Measurements from ENCODE around the gene FILIP1L.

The FILIP1L gene

DNA sequence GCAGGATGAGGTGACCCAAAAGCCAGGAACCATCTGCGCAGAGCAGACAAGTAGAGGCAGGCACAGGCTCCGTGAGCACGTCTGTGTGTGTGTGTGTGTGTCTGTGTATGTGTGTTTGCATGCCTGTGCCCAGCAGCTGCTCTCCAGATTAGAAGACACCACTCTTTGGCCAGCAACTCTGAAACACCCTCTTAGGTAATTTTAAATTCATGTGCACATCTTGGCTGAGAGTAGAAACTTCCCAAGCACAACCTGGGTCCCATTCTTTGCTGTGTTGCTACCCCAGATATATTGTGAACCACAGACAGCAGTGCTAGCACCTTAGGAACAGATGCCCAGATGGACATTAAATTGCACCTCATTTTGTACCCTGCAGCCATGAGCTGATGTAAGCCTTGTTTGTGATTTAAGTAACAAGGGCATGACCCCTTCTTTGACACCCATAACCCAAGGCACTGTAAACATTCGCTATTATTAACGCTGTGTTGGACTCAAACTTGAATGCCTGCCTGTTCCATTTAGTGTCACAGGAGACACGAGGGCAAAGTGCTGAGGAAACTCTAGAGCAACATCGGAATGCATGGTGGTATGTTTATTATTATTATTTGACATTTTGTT lies at the start of gene FILIP1L:
Gene FILIP1L, minus strand, starts transcription at position 89 of the 618 bp plus-strand sequence.
- DNase-seq (ENCODE audit: low read depth) = no peak

DNA sequence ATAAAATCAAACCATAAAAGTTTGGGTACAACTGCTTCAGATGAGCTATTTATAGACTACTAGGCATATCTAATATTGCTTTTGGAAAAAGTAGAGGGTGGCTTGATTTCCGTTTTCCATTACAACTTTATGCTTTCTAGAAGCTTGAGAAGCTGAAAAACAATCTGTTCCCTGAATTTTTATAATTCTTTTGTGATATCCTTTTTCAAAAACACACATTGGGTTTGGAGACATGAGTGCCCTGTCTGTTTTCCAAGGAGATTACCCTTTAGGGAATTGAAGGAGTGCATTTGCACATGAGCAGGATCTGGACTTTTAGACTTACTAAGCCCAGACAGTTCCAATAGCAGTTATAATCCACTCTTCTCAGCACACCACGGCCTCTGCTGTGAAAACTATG lies 49.5 kb upstream of the FILIP1L start:
- no peak for DNase-seq (ENCODE audit: low read depth)

DNA sequence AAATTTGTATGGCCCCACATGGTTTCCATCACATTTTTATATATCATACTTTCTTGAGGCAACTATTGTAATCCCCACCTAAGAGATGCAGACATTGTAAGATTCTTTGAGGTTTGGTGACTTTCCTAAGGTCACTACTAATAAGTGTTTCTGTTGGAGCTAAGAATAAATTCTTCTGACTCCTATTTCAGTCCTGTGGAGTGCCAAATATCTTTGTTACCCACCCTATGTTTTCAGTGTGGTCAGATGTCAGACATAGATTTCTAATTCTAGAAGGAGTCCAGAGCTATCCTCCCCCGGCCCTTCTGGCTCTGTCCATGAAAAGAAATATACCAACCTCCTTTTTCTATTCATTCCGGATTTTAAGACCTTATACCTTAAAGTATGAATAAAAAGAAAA lies 46.2 kb upstream of the FILIP1L start:
- DNase-seq (ENCODE audit: low read depth) = no peak

DNA sequence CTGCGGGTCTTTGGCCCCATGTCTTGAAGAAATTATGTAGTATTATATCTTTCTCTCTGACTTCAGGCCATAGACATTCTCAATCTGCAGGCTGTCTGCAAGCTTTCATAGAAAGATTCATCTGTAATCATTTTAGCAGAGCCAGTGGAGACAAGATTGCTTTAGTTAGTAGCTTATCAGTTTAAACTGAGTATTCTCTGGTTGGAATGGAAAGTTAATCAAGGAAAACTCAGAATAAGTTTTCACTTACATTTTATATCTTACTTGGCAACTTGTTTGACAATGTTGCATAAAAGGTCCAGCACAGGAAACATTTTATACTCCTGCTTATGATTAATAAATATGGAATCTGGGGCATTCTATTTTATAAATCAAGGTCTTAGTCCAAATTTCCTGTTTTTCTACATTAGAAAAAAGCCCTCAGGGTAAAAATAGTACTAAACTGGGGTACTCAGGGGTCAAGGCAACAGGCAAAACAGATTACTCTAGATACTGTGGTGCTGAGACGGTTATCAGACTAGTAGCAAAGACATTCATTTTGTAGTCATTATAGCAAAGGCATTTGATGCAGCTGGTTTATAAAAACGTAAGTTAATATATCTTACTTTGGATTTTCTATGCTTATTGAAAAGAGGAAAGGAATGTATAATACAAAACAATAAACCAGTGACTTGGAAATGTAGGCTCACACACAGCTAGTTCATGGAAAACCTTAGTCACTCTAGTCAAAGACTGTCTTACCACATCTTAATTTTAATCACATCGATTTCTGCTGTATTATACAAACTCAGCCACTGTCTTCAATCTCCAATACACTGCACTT lies 45.2 kb upstream of the FILIP1L start:
- DNase-seq (ENCODE audit: low read depth) = no peak

DNA sequence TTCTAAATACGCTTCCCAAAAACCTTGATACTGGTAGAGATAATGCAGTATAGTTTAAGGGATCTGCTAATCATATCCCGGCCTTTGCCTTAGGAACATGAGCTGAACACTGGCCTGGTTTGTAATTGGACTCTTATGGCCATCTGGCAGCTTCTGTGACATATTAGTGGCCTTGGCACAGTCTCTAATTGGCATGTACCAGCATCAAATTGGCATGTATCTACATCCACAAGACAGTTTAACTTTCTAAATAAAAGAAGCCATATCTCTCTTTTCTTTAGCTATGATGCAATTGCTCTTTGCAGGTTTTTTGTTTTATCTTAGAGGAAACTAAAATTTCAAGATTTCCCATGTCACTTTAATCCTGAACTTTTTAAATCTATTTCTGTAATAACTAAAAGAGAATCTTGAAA lies 44.6 kb upstream of the FILIP1L start:
- DNase-seq (ENCODE audit: low read depth) = no peak

DNA sequence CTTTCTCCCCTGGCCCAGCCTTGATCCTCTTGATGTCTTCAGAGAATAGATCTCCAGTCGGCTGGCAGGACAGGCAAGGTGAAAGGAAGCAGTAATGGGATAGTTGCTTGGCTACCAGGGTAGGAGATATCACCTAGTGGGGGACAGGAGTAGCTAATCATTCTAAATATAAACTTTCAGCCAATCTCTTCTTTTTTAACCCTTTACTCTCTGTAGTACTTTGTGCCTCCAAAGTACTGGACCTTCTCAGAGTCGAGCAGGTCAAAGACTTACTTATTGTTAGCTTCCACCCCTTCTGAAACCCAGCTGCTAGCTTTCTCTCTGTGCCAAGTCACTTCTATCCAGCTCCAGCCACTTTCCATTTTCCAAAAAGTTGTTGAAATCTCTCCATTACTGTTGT lies 43.4 kb upstream of the FILIP1L start:
- DNase-seq (ENCODE audit: low read depth) = no peak

DNA sequence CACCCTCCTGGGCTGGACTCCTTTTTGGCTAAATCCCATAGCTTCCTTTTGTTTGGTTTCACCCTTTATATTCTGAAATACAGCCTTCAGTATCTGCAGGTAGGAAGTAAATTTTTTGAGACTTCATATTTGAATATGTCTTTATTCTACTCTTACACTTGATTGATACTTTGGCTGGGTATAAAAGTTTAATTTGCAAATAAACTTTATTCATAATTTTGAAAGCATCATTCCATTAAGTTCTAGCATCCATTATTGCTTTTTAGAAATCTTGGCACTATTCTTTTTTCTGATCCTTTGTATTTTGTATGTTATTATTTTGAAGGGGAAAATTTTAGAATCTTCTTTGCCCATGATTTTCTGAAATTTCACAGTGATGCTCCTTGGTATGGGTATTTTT lies 41.3 kb upstream of the FILIP1L start:
- DNase-seq (ENCODE audit: low read depth) = no peak

DNA sequence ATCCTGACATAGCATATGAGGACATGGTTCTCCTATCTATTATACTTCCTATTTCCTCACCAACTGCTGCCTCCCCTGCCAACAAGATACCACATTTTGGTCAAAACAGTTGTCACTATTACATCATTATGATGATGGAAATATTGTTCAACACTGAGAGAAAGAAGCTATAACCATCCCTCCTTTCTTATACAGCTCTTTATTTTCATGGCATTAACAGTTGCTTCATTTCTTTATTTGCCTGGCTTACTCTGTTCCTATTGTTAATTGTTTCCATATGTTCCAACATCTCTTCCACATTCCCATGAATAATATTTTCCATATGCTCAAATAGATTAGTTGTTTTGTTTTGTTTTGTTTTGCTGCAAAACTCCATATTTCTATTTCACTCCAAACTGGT lies 40.8 kb upstream of the FILIP1L start:
- DNase-seq (ENCODE audit: low read depth) = no peak

DNA sequence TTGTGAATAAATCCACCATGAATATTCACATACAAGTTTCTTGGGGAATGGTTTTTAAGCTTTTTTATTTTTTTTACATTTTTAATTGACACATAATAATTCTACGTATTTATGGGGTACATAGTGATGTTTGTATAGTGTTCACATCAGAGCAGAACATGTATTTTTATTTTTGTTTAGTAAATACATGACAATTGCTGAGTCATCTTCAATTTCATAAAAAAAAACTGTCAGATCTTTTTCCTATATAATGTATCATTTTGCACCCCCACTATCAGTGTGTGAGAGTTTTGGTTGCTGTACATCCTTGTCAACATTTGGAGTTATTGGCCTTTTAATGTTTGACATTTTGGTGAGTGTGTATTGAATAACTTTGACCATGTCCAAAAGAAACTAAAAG lies 39.9 kb upstream of the FILIP1L start:
- DNase-seq (ENCODE audit: low read depth) = no peak

DNA sequence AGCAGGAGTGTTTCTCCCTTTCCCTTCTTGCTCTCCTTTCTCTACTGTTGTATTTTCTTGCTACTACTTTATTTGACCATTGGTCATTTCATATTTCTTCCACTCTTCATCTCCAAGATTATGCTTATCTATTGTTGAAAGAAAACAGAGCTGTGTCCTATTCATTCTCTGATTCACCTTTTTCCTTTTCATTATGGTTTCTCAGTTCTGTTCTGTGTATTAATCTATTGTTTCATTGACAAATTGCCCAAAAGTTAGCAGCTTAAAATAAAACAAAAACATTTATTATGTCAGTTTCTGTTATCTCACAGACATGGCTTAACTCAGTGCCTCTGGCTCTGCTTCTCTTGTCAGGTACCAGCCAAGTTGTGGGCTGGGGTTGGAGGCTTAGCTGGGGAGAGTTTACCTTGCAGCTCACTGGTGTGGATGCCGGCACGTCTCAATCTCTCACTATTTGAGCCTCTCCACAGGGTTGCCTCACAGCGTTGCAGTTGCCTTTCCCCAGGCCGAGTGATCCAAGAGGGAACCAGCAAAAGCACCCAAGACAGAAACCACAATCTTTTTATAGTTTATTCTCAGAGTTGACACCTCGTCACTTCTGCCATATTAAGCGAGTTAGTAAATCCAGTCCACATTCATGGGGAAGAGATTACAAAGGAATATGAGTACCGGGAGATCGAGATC lies 36.9 kb upstream of the FILIP1L start:
- DNase-seq (ENCODE audit: low read depth) = no peak

DNA sequence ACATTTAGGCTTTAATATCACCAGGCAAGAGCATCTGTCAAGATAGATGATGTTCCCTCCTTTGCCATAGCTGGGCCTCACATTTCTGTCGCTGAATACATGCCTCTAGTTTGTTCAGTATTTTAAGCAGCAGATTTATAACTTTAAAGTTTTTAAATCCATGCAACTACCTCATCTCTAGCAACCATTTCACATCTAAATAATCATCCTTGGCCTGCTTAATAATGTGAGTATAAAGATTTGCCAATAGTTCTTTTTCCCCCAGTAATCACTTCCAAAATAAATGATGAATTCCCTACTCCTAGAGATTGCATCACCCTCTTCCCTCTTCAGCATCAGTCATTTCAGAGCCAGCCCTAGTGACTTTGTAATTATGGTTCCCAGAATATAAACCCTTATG lies 36.2 kb upstream of the FILIP1L start:
- DNase-seq (ENCODE audit: low read depth) = no peak

DNA sequence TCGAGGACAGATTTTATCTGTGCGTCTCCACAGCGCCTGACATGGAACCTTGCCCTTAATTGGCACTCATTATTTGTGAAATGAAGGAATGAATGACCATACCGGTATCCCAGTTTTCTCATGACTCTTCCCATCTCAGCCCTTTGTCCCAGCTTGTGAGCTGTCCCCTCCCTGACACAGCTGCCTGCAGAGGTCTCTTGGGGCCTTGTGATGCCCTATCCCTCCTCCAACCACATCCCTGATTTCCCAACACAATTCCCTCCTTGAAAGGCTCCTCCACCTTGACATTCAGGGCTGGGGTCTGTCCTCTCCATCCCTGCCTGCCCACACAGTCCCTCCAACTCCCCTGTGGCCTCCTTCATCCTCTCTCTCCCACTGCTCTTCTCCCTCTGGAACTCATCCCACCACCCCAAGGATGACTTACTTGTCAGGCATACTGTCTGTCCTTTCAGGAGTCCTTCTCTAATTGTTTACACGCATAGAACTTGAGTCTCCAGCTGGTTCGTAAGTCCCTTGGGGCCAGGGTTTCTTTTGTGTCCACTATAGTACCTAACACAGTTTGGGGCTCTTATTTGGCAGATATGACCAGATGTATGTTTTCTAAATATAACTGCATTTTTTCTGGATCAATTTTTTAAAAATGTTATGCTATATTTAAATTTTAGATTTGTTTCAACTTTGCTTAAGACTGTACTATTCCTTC lies 35.6 kb upstream of the FILIP1L start:
- no peak for DNase-seq (ENCODE audit: low read depth)

DNA sequence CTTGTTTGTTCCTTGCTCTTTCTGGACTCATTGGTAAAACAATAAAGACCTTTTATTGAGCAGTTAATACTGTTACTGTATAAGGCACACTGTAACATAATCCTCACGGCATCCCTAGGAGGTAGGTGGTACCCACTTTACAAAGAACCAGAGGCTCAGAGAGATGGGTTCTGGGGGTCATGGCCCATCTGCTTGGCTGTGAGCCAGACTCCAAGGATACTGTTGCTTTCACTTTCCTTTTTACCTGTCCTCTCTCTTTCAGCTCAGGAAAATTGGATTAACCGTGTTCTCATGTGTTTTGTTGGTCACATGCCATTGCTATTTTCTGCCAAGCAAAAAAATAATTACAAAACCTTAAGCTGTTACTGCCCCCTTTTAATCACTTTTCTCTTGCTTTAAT lies 34.8 kb upstream of the FILIP1L start:
- DNase-seq (ENCODE audit: low read depth) = no peak

DNA sequence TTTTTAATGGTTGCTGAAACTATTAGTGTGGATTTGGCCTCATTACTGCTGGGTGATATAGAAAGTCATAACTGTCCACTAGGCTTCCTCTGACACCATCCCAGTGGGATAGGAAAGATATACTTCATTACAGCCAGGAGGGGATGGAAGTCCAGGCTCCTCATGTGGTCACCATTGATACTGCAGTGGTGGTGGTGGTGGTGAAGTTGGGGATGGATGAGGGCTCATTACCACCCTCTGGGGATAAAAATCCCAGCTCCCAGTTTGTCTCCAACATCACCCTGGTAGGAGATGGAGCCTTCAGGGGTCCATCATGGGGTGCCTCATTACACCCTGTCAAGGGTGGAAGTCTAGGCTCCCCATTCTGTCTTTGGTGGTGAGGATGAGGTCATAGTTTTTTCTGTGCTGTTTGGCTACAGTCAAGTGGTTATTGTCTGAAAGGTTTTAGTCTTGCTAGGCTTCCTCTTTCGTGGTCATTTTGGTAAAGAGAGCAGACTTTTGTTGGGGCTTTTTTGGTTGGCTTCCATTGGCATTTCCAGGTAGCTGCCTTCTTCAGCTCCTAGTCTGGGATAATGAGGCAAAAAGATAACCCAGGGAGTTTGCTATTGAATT lies 30.1 kb upstream of the FILIP1L start:
- no peak for DNase-seq (ENCODE audit: low read depth)

DNA sequence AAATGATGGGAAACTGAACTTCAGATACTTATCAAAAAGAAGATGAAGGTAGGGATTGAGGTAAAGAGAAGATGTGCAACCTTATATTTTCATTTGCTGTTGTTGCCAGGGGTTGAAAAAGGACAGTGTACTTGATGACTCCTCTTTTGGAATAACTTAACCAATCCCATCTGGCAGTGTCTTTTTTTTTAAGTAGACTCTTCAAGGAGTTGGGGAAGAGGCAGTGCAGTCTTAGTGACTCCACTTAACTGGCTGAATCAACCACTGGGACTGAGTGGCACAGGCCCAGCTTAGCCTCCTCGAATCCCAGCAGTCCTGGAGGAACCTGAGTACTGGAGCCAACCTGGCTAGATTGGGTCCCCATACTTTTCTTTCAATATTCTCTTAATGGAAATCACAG lies 27.3 kb upstream of the FILIP1L start:
- no peak for DNase-seq (ENCODE audit: low read depth)

DNA sequence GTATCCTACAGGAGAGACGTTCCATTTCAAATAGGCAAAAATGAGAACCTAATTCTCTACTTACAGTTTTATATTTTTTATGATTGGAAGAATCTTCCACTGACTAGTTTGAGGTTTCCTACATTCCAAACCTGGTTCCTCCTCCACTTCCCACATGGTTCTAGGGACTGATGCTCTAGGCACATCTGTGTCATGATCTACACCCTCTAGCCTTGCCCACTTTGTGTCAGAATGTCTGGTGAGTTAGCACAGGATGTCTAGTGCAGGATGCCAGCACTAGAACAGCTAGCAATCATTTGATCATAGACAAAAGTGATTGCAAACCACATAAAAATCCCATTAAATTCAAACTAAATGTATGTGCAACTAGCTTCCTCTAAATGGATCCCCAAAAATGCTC lies 26.7 kb upstream of the FILIP1L start:
- DNase-seq (ENCODE audit: low read depth) = no peak

DNA sequence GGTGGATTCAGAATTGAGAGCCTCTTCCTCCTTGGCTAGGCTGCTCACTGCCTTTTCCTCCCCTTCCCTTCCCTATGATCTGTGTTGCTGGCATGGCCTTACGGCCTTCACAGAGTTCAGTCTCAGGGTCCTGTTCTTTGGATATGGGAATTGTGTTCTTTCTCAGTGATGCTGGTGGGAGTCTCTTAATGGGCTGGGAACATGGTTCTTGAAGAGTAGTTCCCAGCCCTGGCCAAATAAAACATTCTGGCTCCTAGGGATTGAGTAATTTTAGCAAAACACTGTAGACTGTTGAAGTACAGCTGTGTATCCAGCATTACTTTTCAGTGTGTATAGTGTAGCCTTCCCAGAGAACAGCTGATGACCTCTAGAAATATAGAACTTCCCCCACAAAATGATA lies 22.6 kb upstream of the FILIP1L start:
- no peak for DNase-seq (ENCODE audit: low read depth)

DNA sequence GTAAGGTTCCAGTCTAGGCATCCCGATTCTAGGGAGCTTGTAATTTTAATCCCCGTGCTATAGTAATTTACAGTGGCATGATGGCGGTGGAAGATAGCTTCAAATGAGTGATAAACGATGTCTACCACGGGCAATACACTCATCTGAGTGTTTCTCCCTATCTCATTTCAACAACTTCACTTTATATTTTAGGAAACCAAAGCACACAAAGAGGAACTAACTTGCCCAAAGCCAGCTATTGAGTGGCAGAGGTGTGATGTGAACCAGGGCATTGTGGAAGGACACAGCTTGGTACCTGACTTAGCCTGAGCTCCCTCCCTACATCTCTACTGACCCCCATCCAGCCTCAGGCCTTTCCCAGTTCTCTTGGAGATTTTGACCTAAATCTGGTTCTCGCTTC lies 16.9 kb upstream of the FILIP1L start:
- DNase-seq (ENCODE audit: low read depth) = no peak

DNA sequence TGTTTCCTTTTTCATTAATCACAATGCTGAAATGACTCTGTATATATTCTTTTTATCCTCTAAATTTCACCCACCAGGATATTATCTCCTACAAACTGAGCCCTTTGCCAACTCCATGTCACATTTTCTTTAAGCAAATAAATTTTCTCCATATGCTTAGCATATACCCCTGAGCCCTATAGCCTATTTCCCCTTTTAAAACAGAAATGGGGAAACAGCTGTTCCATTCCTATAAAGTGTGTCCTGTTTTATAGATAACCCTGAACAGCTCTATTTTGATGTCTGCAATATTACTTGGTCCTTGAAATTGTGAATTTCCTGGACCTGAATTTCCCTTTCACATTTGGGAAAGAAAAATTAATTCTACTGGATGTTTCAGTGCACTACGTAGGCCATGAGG lies 15.6 kb upstream of the FILIP1L start:
- DNase-seq (ENCODE audit: low read depth) = no peak

DNA sequence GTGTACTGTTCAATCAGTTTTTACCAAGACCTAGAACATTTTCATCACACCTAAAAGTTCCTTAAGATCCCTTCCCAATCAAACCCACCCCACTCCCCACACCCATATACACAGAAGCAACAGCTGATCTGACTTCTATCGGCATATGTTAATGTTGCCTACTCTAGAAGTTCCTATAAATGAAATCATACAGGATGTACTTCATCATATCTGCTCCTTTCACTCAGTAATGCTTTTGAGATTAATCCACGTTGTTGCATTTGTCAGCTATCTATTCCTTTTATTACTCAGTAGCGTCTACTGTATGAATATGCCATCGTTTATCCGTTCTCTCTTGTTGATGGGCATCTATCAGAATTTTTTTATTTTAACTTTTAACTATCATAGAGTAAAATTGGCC lies 14.3 kb upstream of the FILIP1L start:
- DNase-seq (ENCODE audit: low read depth) = no peak

DNA sequence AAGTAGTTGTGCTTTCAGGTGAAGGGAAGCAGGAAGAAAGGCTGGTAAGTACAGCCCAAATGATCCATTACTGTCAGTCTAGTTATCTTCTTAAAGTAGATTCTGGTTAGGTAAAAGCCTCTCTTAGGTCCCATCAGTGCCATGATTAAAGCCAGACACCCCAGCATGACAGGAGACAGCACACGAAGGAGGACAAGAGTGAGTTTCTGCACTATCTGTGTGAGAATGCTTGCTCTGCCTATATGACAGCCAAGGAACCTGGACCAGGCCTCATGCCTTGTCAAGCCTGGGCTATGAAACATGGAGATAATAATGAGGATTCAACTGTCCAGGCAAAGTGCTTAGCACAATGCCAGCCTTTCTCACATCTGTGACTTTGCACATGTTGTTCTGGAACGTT lies 13.5 kb upstream of the FILIP1L start:
- no peak for DNase-seq (ENCODE audit: low read depth)

Measured in stimulated activated CD8-positive, alpha-beta memory T cell treated with anti-CD3 and anti-CD28 coated beads, Interleukin-12 subunit alpha, Interleukin-12 subunit beta, amount 100 ng/mL, for 1 hour (primary cell).